Astrocyte of the hippocampus (primary cell): ENCODE results near the gene INTS11.

ENCODE experiments used
- DNase-seq: peaks from one replicate; pipeline ENCODE4 v3.0.0; 2011; ENCODE audit warnings: low read depth, low spot score

The INTS11 gene

GRCh38 chr1:1285102-1285571, 39.3 kb downstream of the INTS11 start:
- no peak for DNase-seq

- no peak for DNase-seq
Observed at GRCh38 chr1:1284221-1285101, 40.0 kb downstream of the INTS11 start.

- DNase-seq: peak; percentile 34
Observed at GRCh38 chr1:1283821-1284220, 40.6 kb downstream of the INTS11 start.

GRCh38 chr1:1282998-1283397, 41.5 kb downstream of the INTS11 start:
- peak; percentile 47 for DNase-seq

- peak; percentile 62 for DNase-seq
Observed at GRCh38 chr1:1281533-1282321, 42.7 kb downstream of the INTS11 start.

GRCh38 chr1:1280782-1281481, 43.5 kb downstream of the INTS11 start:
- no peak for DNase-seq

- DNase-seq: no peak
Observed at GRCh38 chr1:1279028-1279427, 45.4 kb downstream of the INTS11 start.

- DNase-seq: no peak
Observed at GRCh38 chr1:1278620-1279019, 45.8 kb downstream of the INTS11 start.

- DNase-seq: peak; percentile 51
Observed at GRCh38 chr1:1275836-1276235, 48.6 kb downstream of the INTS11 start.

- no peak for DNase-seq
Observed at GRCh38 chr1:1274931-1275431, 49.5 kb downstream of the INTS11 start.

GRCh38 chr1:1274299-1274930, 50.0 kb downstream of the INTS11 start:
- DNase-seq: no peak

GRCh38 chr1:1273512-1274298, 50.8 kb downstream of the INTS11 start, which contains the start of gene UBE2J2:
Gene UBE2J2 (minus strand): TSS chr1:1273854. CDS start chr1:1267992, 5,862 bp downstream.
- peak; percentile 96 for DNase-seq

GRCh38 chr1:1273209-1273511, 51.3 kb downstream of the INTS11 start:
- peak; percentile 45 for DNase-seq

- DNase-seq: peak; percentile 34
Observed at GRCh38 chr1:1272341-1273208, 51.9 kb downstream of the INTS11 start.

- no peak for DNase-seq
Observed at GRCh38 chr1:1270813-1271212, 53.6 kb downstream of the INTS11 start.

- DNase-seq: no peak
Observed at GRCh38 chr1:1268284-1268682, 56.2 kb downstream of the INTS11 start.

GRCh38 chr1:1267488-1268283, 56.8 kb downstream of the INTS11 start:
- DNase-seq: no peak

GRCh38 chr1:1264868-1265272, 59.6 kb downstream of the INTS11 start:
- DNase-seq: peak; percentile 95

GRCh38 chr1:1264026-1264425, 60.4 kb downstream of the INTS11 start:
- DNase-seq: no peak
